Endothelial cell of hepatic sinusoid (primary cell): ENCODE measurements around the gene MYO5C.
"Not testable (repeated sequence)": the region's sequence is repeated elsewhere in the genome, so short reads cannot be mapped to it uniquely, and the experiment has no call there.

Experiments used
- in situ Hi-C: cut with HindIII; loops from 2 replicates; pipeline ENCODE4 v1.10.0; 2017; ENCODE audit warnings: low sequenced_read_pairs

The MYO5C gene

DNA sequence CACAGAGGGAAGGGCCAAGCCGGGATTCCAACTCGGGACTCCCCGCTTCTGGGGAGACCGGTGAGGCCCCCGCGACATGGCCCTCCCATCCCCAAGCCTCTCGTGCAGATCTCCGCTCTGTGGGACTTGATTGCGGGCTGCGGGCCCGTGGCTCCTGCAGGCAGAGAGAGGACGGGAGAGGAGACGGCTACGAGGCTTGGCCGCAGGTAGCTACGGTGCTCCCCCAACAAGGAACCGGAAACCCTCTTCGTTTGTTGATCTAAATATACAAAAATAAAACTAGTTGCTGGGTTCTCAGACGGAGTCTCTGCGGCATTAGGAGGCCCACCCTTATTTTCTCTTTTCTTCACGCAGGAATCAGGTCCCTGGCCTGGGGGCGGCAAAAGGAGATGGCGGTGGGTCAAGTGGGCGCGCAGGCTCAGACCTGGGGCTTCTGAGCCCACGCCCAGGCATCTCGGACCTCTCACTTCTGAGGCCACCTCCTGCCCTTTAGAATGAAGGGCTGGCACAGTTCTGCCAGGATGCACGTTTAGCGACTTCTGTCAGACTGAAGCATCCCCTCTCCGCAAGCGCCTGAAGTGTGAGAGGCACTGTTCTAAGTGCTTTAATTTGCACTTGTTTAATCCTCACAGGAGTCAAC is 115.3 kb downstream of the MYO5C start:
- in situ Hi-C loops: no loop called here

DNA sequence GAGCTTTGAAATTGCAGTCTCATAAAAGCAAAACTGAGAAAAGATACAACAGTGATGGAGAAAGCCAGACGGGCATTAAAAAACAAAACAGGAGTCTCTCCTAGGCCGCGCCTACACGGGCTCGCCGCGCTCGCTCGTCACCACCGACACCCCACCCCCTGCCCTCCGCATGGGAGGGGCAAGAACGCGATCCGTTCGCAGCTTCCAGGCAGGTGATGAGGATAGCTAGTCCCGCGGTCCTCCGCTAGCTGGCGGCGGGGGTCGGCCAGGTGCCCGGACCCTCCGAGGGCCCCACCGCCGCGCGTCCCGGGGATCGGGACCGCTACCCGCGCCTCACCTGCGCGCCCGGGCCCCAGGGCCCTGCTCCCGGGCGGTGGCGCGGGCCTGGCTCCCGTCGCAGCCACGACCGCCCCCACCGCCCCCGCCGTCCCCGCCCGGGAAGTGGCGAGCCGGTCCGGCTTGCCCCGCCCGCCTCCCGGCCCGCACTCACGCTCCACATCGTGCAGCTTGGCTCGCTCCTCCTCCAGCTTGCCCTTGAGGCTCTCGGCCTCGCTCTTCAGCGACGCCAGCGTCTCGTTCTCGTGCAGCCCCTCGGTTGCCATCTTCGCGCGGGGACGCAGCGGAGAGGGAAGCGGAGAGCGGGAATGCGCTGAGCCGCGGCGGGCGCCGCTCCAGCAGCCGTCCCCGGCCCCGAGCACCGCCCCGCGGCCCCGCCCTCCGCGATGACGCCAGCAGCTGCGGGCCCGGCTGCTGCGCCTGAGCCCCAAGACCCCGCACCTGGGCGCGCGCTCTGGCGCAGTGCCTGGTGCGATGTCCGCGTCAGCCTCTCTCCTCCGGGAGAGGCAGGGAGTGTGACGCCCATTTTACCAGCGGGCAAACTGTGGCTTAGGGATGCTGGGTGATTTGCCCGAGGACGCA is 116.1 kb downstream of the MYO5C start:
- in situ Hi-C loops: no loop called here

DNA sequence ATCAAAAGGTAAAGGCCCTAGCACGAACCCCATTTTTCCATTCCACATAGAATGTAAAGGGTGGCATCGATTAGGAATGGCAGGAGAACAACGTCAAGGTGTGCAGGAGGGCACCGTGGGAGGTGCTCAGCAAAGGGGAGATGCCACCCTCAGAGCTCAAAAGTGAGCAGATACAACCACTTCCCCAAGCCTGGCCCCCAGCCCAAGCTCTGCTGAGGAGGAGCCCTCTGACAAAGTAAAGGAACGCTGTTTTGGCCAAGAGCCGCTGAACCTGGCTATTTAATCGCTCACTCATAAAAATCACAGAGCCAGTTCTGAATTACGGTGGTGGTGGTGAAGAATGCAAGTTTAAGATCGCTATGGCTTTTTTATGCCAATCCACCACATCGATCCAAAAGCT is 116.8 kb downstream of the MYO5C start:
- in situ Hi-C loops: no loop called here

DNA sequence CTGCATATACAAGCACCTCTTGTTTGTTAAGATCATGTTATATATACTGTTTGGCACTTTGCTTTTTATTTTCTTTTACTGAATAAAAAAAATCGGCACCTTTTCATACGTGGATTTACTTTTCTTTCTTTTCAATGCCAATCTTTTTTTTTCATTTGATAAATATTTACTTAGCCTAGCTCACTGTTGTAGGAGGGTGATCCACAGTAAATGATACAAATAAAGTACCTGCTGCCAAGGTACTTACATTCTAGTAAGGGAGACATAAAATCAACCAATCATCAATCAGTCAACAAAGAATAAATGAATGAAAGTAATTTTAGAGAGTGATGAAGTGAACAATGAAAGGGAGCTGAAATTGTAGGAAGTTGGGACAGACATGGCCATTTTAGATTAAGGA is 122.7 kb downstream of the MYO5C start:
- in situ Hi-C loops: no loop called here

DNA sequence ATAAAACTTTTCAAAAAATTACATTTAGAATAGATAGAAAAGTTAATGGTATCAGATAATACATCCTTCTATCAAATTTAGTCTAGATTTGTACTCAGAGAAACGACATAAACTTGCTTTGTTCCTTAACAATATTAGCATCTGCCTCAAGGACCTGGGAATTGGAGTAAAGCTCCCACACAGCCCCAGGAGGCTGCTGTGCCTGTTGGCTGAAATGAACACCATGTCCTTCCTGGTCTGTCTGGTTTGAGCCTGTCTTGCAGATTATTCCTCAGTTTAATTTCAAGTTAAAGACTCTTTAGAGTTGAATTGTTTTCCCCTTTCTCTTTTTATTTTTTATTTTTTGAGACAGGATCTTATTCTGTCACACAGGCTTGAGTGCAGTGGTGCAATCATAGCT is 123.8 kb downstream of the MYO5C start:
- in situ Hi-C loops: no loop called here

DNA sequence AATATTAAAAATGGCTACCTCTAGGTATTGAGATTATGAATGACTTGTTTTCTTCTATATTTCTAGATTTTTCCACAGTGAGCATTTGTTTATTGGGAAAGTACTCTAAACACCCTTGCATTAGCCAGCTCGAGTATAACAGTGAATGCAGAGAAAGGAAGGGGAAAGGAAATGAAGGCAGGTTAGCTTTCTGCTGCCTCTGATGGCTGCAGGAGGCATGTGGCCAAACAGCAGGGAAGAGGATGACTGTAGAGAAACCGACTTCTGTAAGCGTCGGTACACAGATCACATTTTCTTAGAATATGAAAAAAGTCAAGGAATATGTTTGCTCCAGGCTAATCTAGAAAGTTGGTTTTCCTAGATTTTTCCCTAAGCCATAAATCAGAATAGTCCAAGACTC is 124.2 kb downstream of the MYO5C start:
- in situ Hi-C loops: no loop called here

DNA sequence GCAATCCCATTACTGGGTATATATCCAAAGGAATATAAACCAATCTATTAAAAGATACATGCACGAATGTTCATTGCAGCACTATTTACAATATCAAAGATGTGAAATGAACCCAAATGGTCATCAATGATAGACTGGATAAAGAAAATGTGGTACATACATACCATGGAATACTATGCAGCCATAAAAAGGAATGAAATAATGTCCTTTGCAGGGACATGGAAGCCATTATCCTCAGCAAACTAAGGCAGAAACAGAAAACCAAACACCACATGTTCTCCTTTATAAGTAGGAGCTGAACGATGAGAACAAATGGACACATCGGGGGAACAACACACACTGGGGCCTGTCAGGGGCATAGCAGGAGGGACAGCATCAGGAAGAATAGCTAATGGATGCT is 125.4 kb downstream of the MYO5C start:
- in situ Hi-C loops: not testable (repeated sequence)

DNA sequence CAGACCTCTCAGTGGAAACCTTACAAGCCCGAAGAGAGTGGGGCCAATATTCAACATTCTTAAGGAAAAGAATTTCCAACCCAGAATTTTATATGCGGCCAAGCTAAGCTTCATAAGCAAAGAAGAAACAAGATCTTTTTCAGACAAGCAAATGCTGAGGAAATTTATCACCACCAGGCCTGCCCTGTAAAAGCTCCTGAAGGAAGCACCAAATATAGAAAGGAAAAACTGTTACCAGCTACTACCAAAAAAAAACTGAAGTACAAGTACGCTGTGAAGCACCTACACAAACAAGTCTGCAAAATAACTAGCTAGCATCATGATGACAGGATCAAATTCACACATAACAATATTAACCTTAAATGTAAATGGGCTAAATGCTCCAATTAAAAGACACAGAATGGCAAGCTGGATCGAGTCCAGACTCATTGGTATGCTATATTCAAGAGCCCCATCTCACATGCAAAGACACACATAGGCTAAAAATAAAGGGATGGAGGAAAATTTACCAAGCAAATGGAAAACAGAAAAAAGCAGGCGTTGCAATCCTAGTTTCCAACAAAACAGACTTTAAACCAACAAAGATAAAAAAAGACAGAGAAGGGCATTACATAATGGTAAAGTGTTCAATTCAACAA is 130.0 kb downstream of the MYO5C start:
- in situ Hi-C loops: not testable (repeated sequence)

DNA sequence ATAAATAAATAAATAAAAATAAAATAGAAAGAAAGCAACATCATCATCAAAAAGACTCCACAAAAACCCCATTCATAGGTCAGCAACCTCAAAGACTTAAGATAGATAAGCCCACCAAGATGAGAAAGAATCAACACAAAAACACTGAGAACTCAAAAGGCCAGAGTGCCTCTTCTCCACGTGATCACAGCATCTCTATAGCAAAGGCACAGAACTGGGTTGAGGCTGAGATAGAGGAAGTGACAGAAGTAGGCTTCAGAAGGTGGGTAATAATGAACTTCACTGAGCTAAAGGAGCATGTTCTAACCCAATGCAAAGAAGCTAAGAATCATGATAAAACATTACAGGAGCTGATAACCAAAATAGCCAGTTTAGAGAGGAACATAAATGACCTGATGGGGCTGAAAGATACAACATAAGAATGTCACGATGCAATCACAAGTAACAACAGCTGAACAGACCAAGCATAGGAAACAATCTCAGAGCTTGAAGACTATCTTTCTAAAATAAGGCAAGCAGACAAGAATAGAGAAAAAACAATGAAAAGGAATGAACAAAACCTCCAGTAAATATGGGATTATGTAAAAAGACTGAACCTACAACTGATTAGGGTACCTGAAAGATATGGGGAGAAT is 130.9 kb downstream of the MYO5C start:
- in situ Hi-C loops: no loop called here

DNA sequence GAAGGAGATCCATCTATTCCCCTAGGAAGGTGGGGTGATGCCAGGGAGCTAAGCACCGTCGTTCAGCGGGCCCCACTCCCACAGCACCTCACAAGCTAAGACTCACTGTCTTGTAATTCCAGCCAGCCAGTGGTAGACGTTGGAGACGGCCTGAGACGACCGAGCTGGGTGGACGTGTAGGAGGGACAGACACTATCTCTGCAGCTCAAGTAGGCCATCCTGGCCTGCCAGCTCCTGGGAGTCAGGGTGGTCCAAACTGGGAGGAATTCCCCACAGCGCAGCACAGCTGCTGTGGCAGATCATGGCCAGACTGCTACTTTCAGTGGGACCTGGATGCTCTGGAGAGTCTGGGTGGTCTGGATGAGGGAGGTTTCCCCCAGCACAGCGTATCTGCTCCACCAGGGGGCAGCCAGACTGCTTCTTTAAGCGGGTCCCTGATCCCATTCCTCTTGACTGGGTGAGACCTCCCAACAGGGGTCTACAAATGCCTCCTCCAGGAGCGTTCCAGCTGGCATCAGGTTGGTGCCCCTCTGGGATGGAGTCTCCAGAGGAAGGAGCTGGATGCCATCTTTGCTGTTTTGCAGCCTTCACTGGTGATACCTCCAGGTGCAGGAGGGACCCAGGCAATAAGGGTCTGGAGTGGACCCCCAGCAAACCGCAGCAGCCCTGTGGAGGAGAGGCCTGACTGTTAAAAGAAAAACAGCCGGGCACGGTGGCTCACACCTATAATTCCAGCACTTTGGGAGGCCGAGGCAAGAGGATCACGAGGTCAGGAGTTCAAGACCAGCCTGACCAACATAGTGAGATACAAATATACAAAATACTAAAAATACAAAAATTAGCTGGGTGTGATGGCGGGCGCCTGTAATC is 132.0 kb downstream of the MYO5C start:
- in situ Hi-C loops: no loop called here

DNA sequence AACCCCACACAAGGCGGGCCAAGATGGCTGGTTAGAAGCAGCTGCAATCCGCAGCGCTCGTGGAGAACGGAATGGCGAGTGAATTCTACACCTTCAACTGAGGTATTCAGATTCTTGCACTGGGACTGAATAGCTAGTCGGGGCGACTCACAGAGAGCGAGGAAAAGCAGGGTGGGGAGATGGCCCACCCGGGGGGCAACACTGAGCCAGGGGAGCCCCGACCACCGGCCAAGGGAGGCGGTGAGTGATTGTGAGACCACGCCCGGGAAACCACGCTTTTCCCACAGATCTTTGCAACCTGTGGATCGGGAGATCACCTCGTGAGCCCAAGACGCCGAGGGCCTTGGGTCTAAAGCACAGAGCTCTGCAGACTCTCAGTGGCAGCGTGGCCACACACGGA is 132.7 kb downstream of the MYO5C start:
- in situ Hi-C loops: no loop called here

DNA sequence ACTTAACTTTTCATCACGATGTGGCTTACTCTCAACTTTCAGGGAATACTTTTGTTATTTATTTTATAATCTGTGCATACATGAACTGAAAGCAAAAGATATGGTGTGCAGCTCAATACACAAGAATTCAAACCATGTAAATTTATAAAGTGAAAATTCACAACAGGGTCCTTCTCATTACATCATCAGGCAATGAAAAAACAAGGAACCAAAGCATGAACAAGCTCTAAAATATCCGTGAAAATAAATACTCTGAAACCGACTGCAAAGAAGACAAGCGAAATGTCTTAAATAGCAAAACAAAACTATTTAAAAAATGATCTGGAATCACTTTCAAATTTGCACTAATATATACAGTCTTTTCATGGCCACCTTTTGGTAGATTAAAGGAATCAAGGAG is 133.3 kb downstream of the MYO5C start:
- in situ Hi-C loops: no loop called here

DNA sequence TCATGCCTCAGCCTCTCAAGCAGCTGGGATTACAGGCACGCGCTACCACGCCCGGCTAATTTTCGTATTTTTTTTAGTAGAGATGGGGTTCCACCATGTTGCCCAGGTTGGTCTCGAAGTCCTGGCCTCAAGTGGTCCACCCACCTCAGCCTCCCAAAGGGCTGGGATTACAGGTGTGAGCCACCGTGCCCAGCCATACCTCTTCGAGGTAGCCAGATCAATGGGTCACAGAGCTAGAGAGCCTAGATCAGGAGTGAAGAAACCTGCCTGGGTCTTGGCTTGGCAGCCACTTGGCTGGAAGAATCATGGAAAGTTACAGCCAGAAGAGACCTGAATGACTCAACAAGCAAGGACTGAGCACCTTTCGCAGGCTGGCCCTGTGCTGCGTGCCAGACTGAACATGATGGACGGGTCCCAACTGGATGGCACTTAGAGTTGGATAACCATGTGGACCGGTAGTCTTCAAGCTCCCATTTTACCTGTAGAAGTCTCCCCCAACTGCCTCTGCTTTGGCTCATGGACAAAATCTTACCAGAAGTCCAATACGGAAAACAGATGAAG is 134.1 kb downstream of the MYO5C start:
- in situ Hi-C loops: no loop called here

DNA sequence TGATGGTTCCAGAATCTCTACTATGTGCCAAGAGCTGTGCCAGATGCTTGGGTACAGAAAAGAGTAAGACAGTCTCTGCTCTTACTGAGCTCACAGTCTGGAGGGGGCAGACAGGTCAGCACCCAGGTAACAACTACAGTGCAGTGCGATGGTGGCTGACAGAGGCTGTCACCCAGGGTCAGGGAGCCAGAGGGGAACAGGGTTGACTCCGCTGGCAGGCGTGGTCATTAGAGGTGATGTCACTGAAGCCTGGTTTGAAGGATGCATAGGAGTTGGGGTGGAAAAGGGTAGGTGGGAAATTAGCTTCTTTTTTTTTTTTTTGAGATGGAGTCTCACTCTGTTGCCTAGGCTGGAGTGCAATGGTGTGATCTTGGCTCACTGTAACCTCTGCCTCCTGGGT is 136.0 kb downstream of the MYO5C start:
- in situ Hi-C loops: loop anchor here (5.0 kb wide), 1 partner anchor 92 kb away; no protein-coding TSS in a partner anchor

DNA sequence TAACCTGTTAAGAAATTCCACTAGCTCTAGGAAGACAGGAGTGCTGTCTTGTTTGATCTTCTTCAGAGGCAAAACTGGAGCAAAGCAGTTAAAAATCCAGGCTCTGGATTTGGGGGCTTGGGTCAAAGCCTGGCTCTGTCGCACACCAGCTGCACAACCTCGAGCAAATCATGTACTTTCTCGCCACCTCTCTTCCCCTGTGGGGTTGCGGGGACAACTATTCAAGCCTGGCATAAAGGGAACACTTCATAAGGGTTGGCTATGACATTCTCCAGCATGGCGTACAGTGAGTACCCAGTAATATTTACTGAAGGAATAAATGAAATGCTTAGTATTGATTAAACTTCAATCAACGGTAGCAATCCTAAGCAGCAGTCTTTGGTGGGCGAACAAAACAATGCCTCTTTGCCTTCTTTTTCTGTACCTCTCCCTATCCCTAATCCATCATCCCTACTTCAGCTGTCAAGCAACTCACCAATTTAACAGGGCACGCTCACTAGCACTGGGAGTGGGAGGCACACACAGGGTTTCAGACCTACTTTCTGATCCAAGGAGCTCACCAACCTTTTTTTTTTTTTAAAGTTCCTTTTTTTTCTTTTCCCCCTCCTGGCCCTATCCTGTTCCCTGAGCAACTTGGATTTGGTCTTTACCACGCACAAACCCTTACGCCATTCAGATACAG is 137.4 kb downstream of the MYO5C start:
- in situ Hi-C loops: loop anchor here (5.0 kb wide), 1 partner anchor 91 kb away; no protein-coding TSS in a partner anchor

DNA sequence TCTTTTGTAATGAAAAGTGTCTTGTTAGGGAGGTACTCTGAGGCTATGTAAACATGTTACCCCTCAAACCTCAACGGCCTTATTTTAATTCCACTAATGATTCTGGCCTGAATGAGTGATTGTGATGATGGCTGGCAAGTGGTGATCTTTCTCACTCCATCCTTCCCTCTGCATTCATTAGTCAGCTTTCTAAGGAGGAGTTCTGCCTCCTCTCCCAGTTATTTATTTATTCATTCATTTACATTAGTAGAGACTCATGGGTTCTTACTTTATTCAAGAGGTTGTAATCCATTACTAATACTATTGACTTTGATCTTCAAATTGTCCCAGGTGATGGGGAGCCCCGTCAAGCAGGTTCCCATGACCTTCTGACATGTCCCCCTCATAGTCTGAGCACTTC is 139.7 kb downstream of the MYO5C start:
- in situ Hi-C loops: loop anchor here (5.0 kb wide), 1 partner anchor 89 kb away; no protein-coding TSS in a partner anchor

DNA sequence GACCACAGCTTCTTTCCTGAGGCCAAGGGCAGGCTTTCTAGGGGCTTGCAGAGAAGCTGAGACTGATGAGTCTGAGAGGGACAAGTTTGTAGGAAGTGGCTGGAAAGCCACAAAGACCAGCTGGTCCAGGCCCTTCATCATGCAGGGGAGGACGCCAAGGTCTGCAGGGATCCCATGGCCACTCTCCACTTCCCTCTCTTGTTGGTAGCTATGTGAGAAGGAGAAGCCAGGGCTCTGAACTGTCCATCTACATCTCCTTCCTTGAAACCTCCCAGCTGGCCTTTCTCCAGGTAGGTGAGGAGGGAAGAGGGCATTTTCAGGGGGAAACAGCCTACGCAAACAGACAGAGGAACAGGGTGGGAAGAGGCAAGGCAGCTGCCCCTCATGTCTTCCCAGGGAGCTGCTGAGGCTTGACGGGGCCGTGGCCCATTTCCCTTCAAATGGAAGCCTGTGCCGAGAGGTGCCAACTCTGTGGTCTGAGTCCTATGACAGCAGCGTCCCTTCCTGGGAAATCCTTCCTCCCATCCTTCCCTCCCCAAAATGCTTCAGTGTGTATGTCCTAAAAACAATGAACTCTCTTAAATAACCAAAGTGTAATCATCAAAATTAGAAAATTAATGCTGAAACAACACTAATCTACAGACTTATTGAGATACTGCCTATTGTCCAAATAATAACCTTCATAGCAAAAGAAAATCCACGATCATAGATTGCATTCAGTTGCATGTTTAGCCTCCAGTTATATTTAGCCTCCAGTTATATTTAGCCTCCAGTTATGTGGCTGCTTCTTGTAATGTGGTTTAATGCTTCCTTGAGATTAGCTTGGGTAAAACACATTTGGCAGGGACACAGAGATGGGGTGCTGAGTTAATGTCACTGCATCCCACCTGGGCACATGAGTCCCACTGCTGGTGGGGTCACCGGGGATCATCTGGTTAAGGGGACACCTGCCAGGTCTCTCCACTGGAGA is 140.4 kb downstream of the MYO5C start:
- in situ Hi-C loops: loop anchor here (5.0 kb wide), 1 partner anchor 88 kb away; no protein-coding TSS in a partner anchor
